HUES48 (cell line): Measurements from ENCODE around the gene FBXO21.
"Not testable (repeated sequence)": the region's sequence is repeated elsewhere in the genome, so short reads cannot be mapped to it uniquely, and the experiment has no call there.

Source experiments
- H3K27ac ChIP-seq: one replicate; pipeline ENCODE4 v1.7.0; 2013; ENCODE audit warnings: low read depth, low read length, inconsistent platforms
- H3K27me3 ChIP-seq: 2 replicates; pipeline ENCODE4 v1.6.1; 2013; ENCODE audit warnings: mild to moderate bottlenecking, low read length; ENCODE audit not compliant: control insufficient read depth, insufficient read depth
- H3K36me3 ChIP-seq: 2 replicates; pipeline ENCODE4 v1.6.1; 2013; ENCODE audit warnings: low read length; ENCODE audit not compliant: control insufficient read depth, insufficient read depth
- H3K4me1 ChIP-seq: 2 replicates; pipeline ENCODE4 v1.6.1; 2013; ENCODE audit warnings: mild to moderate bottlenecking, low read length; ENCODE audit not compliant: control insufficient read depth, insufficient read depth
- H3K4me3 ChIP-seq: 2 replicates; pipeline ENCODE4 v1.5.1; 2013; ENCODE audit warnings: mild to moderate bottlenecking, low read depth, low read length
- H3K9ac ChIP-seq: 2 replicates; pipeline ENCODE4 v1.6.1; 2013; ENCODE audit warnings: mild to moderate bottlenecking, low read depth, low read length, moderate library complexity
- H3K9me3 ChIP-seq: 2 replicates; pipeline ENCODE4 v1.6.1; 2013; ENCODE audit warnings: low read length; ENCODE audit not compliant: control insufficient read depth, insufficient read depth

The FBXO21 gene

DNA sequence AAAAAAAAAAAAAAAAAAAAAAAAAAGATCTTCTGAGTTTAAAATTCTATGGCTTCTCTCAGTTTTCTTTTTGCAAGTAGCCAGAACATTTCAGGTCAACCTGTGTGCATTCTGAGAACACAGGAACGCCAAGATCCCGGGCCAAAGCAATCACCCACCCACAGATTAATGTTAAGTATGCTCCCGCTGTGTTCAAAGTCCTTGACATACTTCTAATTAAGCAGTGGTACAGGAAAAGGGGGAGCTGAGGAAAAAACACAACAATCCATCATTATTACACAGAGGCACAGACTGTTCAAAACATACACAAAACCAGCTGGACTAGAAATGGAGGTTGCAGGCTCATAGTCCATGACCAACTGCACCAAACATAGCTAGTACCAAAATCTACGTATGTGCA lies 2.8 kb downstream of the FBXO21 start:
- Histone ChIP-seq H3K4me3 (no peak overlapping the region), H3K27me3 (peaks cover 3% of the 10 kb centered on the region; the same call in 1 of the 2 replicates), H3K9me3 (no peaks in the 10 kb centered on the region), H3K4me1 (peaks cover 6% of the 10 kb centered on the region; the same call in 1 of the 2 replicates), H3K27ac (no peak overlapping the region), H3K9ac (no peak overlapping the region), H3K36me3 (peaks cover 50% of the 10 kb centered on the region)

DNA sequence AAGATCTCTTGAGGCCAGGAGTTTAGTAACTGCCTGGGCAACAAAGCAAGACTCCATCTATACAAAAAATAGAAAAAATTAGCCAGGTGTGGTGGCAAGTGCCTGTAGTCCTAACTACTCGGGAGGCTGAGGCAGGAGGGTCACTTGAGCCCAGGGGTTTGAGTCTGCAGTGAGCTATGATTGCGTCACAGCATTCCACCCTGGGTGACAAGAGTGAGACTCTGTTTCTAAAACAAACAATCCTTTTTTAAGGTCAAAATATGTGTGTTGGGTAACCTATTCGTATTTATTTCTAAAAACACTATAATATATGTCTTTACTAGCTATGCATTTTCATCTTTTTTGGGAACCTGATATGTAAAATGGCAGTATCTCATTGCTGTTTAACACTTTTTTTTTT lies 7.4 kb downstream of the FBXO21 start:
- H3K27ac ChIP-seq, result no peak overlapping the region
- no peak overlapping the region for H3K9ac ChIP-seq
- no peaks in the 10 kb centered on the region for H3K4me1 ChIP-seq
- peaks cover 89% of the 10 kb centered on the region for H3K36me3 ChIP-seq
- H3K9me3 ChIP-seq, result no peaks in the 10 kb centered on the region
- no peak overlapping the region for H3K4me3 ChIP-seq
- no peaks in the 10 kb centered on the region for H3K27me3 ChIP-seq

DNA sequence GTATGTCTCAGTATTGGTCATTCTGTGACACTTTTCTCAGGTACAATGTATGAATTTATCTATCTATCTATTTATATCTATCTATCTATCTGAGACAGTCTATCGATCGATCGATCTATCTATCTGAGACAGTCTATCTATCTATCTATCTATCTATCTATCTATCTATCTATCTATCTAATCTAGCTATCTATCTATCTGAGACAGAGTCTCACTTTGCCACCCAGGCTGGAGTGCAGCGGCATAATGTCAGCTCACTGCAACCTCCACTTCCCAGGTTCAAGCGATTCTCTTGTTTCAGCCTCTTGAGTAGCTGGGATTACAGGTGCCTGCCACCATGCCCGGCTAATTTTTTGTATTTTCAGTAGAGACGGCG lies 8.8 kb downstream of the FBXO21 start:
- H3K9me3 ChIP-seq, H3K4me3 ChIP-seq: not testable (repeated sequence)
- peaks cover 94% of the 10 kb centered on the region for H3K36me3 ChIP-seq

GRCh38 chr12:117180758-117181467 lies 9.4 kb downstream of the FBXO21 start:
- H3K4me3 ChIP-seq, result no peak overlapping the region
- H3K9ac ChIP-seq, result no peak overlapping the region
- no peaks in the 10 kb centered on the region for H3K27me3 ChIP-seq
- no peaks in the 10 kb centered on the region for H3K4me1 ChIP-seq
- peaks cover 94% of the 10 kb centered on the region for H3K36me3 ChIP-seq
- no peaks in the 10 kb centered on the region for H3K9me3 ChIP-seq
- no peak overlapping the region for H3K27ac ChIP-seq

More for the DNA sequence above, 8.8 kb downstream of the FBXO21 start:
- H3K27me3 ChIP-seq, H3K4me1 ChIP-seq, H3K9ac ChIP-seq, H3K27ac ChIP-seq: not testable (repeated sequence)

DNA sequence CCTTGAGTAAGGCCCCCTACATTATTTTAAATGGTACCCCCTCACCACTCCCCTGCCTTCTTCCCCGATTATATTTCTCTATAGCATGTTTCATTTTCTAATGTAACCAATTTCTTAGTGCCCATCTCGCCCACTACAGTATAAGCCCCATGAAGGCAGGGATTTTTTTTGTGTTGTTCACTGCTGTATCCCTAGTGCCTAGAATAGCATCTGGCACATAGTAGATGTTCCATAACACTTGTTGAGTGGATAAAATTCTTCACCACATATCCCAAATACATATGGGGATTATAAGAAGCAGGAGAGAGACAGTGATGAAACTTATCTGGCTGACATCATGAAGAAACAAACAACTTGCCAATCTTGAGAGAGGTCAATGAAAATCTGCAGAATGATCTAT lies 11.5 kb downstream of the FBXO21 start:
- Histone ChIP-seq H3K4me3 (no peak overlapping the region), H3K9me3 (no peaks in the 10 kb centered on the region), H3K9ac (no peak overlapping the region), H3K27me3 (no peaks in the 10 kb centered on the region), H3K27ac (no peak overlapping the region), H3K4me1 (no peaks in the 10 kb centered on the region), H3K36me3 (peaks cover 94% of the 10 kb centered on the region)

- Histone ChIP-seq H3K4me3 (no peak overlapping the region), H3K4me1 (no peaks in the 10 kb centered on the region), H3K9me3 (no peaks in the 10 kb centered on the region), H3K36me3 (peaks cover 94% of the 10 kb centered on the region), H3K27me3 (no peaks in the 10 kb centered on the region), H3K27ac (no peak overlapping the region), H3K9ac (no peak overlapping the region)
Observed at GRCh38 chr12:117178301-117178700, 12.0 kb downstream of the FBXO21 start.

- H3K4me1 ChIP-seq, result no peaks in the 10 kb centered on the region
- H3K9me3 ChIP-seq, result no peaks in the 10 kb centered on the region
- H3K27ac ChIP-seq, result no peak overlapping the region
- H3K4me3 ChIP-seq, result no peak overlapping the region
- H3K9ac ChIP-seq, result no peak overlapping the region
- H3K36me3 ChIP-seq, result peaks cover 97% of the 10 kb centered on the region
- H3K27me3 ChIP-seq, result no peaks in the 10 kb centered on the region
Observed at GRCh38 chr12:117172168-117172567, 18.1 kb downstream of the FBXO21 start.

- Histone ChIP-seq H3K4me3 (no peak overlapping the region), H3K27ac (no peak overlapping the region), H3K27me3 (no peaks in the 10 kb centered on the region), H3K36me3 (peaks cover 97% of the 10 kb centered on the region), H3K9ac (no peak overlapping the region), H3K4me1 (no peaks in the 10 kb centered on the region), H3K9me3 (no peaks in the 10 kb centered on the region)
Observed at GRCh38 chr12:117171499-117172162, 18.6 kb downstream of the FBXO21 start.

GRCh38 chr12:117169548-117169947 lies 20.7 kb downstream of the FBXO21 start:
- H3K36me3 ChIP-seq, result peaks cover 97% of the 10 kb centered on the region

DNA sequence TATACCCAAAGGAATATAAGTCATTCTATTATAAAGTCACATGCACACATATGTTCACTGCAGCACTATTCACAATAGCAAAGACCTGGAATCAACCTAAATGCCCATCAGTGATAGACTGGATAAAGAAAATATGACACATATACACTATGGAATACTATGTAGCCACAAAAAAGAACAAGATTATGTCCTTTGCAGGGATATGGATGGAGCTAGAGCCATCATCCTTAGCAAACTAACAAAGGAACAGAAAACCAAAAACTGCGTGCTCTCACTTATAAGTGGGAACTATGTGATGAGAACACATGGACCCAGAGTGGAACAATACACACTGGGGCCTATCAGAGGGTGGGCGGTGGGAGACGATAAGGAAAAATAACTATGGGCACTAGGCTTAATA lies 21.3 kb downstream of the FBXO21 start:
- no peaks in the 10 kb centered on the region for H3K27me3 ChIP-seq
- no peaks in the 10 kb centered on the region for H3K4me1 ChIP-seq
- H3K36me3 ChIP-seq, result peaks cover 97% of the 10 kb centered on the region
- H3K27ac ChIP-seq, result no peak overlapping the region
- H3K9me3 ChIP-seq, result no peaks in the 10 kb centered on the region
- H3K4me3 ChIP-seq, result no peak overlapping the region
- H3K9ac ChIP-seq, result no peak overlapping the region

More at GRCh38 chr12:117169548-117169947, 20.7 kb downstream of the FBXO21 start:
- no peaks in the 10 kb centered on the region for H3K27me3 ChIP-seq
- no peak overlapping the region for H3K9ac ChIP-seq
- no peak overlapping the region for H3K4me3 ChIP-seq
- H3K27ac ChIP-seq, result no peak overlapping the region
- no peaks in the 10 kb centered on the region for H3K9me3 ChIP-seq
- H3K4me1 ChIP-seq, result no peaks in the 10 kb centered on the region

GRCh38 chr12:117167769-117168168 lies 22.5 kb downstream of the FBXO21 start:
- H3K4me3 ChIP-seq, result no peak overlapping the region
- no peak overlapping the region for H3K27ac ChIP-seq
- no peaks in the 10 kb centered on the region for H3K9me3 ChIP-seq
- no peaks in the 10 kb centered on the region for H3K27me3 ChIP-seq
- H3K9ac ChIP-seq, result no peak overlapping the region
- H3K4me1 ChIP-seq, result no peaks in the 10 kb centered on the region
- peaks cover 96% of the 10 kb centered on the region for H3K36me3 ChIP-seq
